SK-N-SH (cell line): Measurements from ENCODE around the gene FAM120B. TPM values are rescaled to one million over a fixed set of nuclear protein-coding genes. Genes with fewer than 3 reads are reported as not detected.

Experiments
- CTCF ChIA-PET: fragments of 300-600, 350-600 bp; formaldehyde crosslinking; extraction: SDS; loops from one replicate; lab custom pipeline; 2021; lab: Yijun Ruan, JAX
- POLR2A ChIA-PET: fragments of 350-600 bp; sonication (Branson Sonifier 250); formaldehyde crosslinking; extraction: SDS; loops from one replicate; lab custom pipeline; 2020; ENCODE audit warnings: antibody characterized with exemption, inconsistent platforms; lab: Yijun Ruan, JAX
- DNase-seq: peaks from one replicate; pipeline ENCODE4 v3.0.0; 2012
- H2AFZ ChIP-seq: fragments of 200-600 bp; sonication (generic); 2 replicates; pipeline ENCODE4 v1.8.1; 2016; ENCODE audit warnings: antibody characterized with exemption, mild to moderate bottlenecking, low read depth
- H3F3A ChIP-seq: fragments of 200-600 bp; sonication (generic); replicated peaks from 2 replicates; pipeline ENCODE3; 2016; ENCODE audit warnings: antibody characterized with exemption, mild to moderate bottlenecking; ENCODE audit not compliant: insufficient read depth
- H3K27ac ChIP-seq, 2 experiments: fragments of 200-500 bp in 1 of 2; fragments of 200-600 bp in 1 of 2; sonication (Bioruptor generic) in 1 of 2; sonication (generic), shearing (Covaris generic) in 1 of 2; 2 replicates each; pipeline versions ENCODE4 v1.5.1 to v1.6.1; 2014 to 2016; ENCODE audit warnings: low read depth in 2 of 2, inconsistent platforms in 1 of 2, low read length in 1 of 2, mild to moderate bottlenecking in 1 of 2, mixed read lengths in 1 of 2
- H3K27me3 ChIP-seq: fragments of 200-600 bp; sonication (generic), shearing (Covaris generic); 2 replicates; pipeline ENCODE4 v1.6.1; 2016; ENCODE audit warnings: mixed run types; ENCODE audit not compliant: insufficient read depth
- H3K36me3 ChIP-seq, 2 experiments: fragments of 200-500 bp in 1 of 2; fragments of 200-600 bp in 1 of 2; sonication (Bioruptor generic) in 1 of 2; sonication (generic) in 1 of 2; replicated peaks in 1 of 2; 2 replicates each; pipeline versions ENCODE3 to v1.5.1; 2014 to 2016; ENCODE audit warnings: low read length in 1 of 2, mild to moderate bottlenecking in 1 of 2; ENCODE audit not compliant: insufficient read depth in 2 of 2, control insufficient read depth in 1 of 2
- H3K4me1 ChIP-seq, 2 experiments: fragments of 200-500 bp in 1 of 2; fragments of 200-600 bp in 1 of 2; sonication (Bioruptor generic) in 1 of 2; sonication (generic), shearing (Covaris generic) in 1 of 2; 2 replicates each; pipeline versions ENCODE4 v1.5.1 to v1.6.1; 2014 to 2016; ENCODE audit warnings: low read depth in 1 of 2, low read length in 1 of 2, mixed run types in 1 of 2; ENCODE audit not compliant: insufficient read depth in 2 of 2, control insufficient read depth in 1 of 2
- H3K4me2 ChIP-seq: fragments of 200-600 bp; sonication (generic), shearing (Covaris generic); 2 replicates; pipeline ENCODE4 v1.6.1; 2017; ENCODE audit warnings: mixed run types
- H3K4me3 ChIP-seq, 2 experiments: fragments of 200-500 bp in 1 of 2; fragments of 200-600 bp in 1 of 2; sonication (Bioruptor generic) in 1 of 2; sonication (generic), shearing (Covaris generic) in 1 of 2; 2 replicates each; pipeline versions ENCODE4 v1.5.1 to v1.8.1; 2014 to 2016; ENCODE audit warnings: low read depth in 2 of 2, inconsistent platforms in 1 of 2, low read length in 1 of 2, mild to moderate bottlenecking in 1 of 2, mixed read lengths in 1 of 2, moderate library complexity in 1 of 2
- H3K79me2 ChIP-seq: fragments of 200-600 bp; sonication (generic); 2 replicates; pipeline ENCODE4 v1.8.1; 2017; ENCODE audit warnings: mild to moderate bottlenecking; ENCODE audit not compliant: insufficient read depth
- H3K9ac ChIP-seq: fragments of 200-600 bp; sonication (generic); 2 replicates; pipeline ENCODE4 v1.6.1; 2017; ENCODE audit warnings: mixed run types
- H3K9me2 ChIP-seq: fragments of 200-600 bp; sonication (generic); 2 replicates; pipeline ENCODE4 v1.6.1; 2017; ENCODE audit warnings: mixed run types
- H3K9me3 ChIP-seq: fragments of 200-600 bp; sonication (generic); 2 replicates; pipeline ENCODE4 v1.6.1; 2017; ENCODE audit warnings: mixed run types, mild to moderate bottlenecking, moderate library complexity
- H4K20me1 ChIP-seq: fragments of 200-600 bp; sonication (generic); 2 replicates; pipeline ENCODE4 v1.6.1; 2017; ENCODE audit warnings: mild to moderate bottlenecking, mixed run types; ENCODE audit not compliant: insufficient read depth
- CHD2 ChIP-seq: fragments of 150-350 bp; IDR thresholded peaks from 2 replicates; pipeline ENCODE4 v1.6.1; 2018; ENCODE audit warnings: low read length; ENCODE audit not compliant: partially characterized antibody
- ELF1 ChIP-seq: IDR thresholded peaks from 2 replicates; pipeline ENCODE4 v1.4.0; 2012
- EZH2phosphoT487 ChIP-seq: fragments of 200-600 bp; sonication (generic); IDR thresholded peaks from 2 replicates; pipeline ENCODE4 v1.6.1; 2017; ENCODE audit warnings: low read depth, mixed run types, mild to moderate bottlenecking, antibody characterized with exemption, moderate library complexity, borderline replicate concordance
- FOSL2 ChIP-seq: IDR thresholded peaks from 2 replicates; pipeline ENCODE4 v1.4.0; 2012; ENCODE audit warnings: low read depth, mild to moderate bottlenecking, moderate library complexity, borderline replicate concordance
- FOXJ3 ChIP-seq: sonication (generic); formaldehyde crosslinking; IDR thresholded peaks from 2 replicates; pipeline ENCODE4 v1.5.1; 2020; ENCODE audit warnings: mild to moderate bottlenecking, missing genetic modification reagents
- GATA2 ChIP-seq: sonication (generic); formaldehyde crosslinking; IDR thresholded peaks from 2 replicates; pipeline ENCODE4 v1.5.0; 2020; ENCODE audit warnings: mild to moderate bottlenecking, missing genetic modification reagents
- MAX ChIP-seq: IDR thresholded peaks from 2 replicates; pipeline ENCODE4 v1.4.0; 2012; ENCODE audit warnings: low read depth
- POLR2AphosphoS5 ChIP-seq: IDR thresholded peaks from 2 replicates; pipeline ENCODE4 v1.6.1; 2012; ENCODE audit warnings: low read depth, low read length
- RAD21 ChIP-seq: IDR thresholded peaks from 2 replicates; pipeline ENCODE4 v1.6.1; 2012; ENCODE audit warnings: mild to moderate bottlenecking, low read length
- RCOR1 ChIP-seq: fragments of 150-350 bp; IDR thresholded peaks from 2 replicates; pipeline ENCODE4 v1.6.1; 2017; ENCODE audit warnings: antibody characterized with exemption, low read length
- RFX5 ChIP-seq: IDR thresholded peaks from 2 replicates; pipeline ENCODE4 v1.6.1; 2012; ENCODE audit warnings: mild to moderate bottlenecking, improper control_type of control experiment, low read length
- RXRA ChIP-seq: IDR thresholded peaks from 2 replicates; pipeline ENCODE4 v1.4.0; 2012; ENCODE audit warnings: low read depth, mild to moderate bottlenecking, borderline replicate concordance
- SIN3A ChIP-seq: IDR thresholded peaks from 2 replicates; pipeline ENCODE4 v1.6.1; 2012; ENCODE audit warnings: low read depth, mild to moderate bottlenecking, low read length, moderate library complexity, borderline replicate concordance
- TAF1 ChIP-seq: IDR thresholded peaks from 2 replicates; pipeline ENCODE4 v1.6.1; 2012; ENCODE audit warnings: low read depth, mild to moderate bottlenecking, low read length, moderate library complexity, borderline replicate concordance
- TEAD4 ChIP-seq: IDR thresholded peaks from 2 replicates; pipeline ENCODE4 v1.4.0; 2012; ENCODE audit warnings: mild to moderate bottlenecking, borderline replicate concordance; ENCODE audit not compliant: insufficient read depth
- USF1 ChIP-seq: IDR thresholded peaks from 2 replicates; pipeline ENCODE4 v1.4.0; 2012; ENCODE audit warnings: low read depth, borderline replicate concordance
- YY1 ChIP-seq: IDR thresholded peaks from 2 replicates; pipeline ENCODE4 v1.4.0; 2012; ENCODE audit warnings: low read depth, mild to moderate bottlenecking
- WGBS: methylation state at CpG from one replicate; pipeline ENCODE4 v1.1.6; 2017; ENCODE audit warnings: low lambda C conversion rate; 5-methylcytosine and 5-hydroxymethylcytosine counted together
- polyA plus RNA-seq, 3 experiments: library from polyadenylated mRNA; depleted of rRNA; stranded (reverse); fragments of >200 nt; gene quantifications; 2 replicates each; pipeline ENCODE4 v1.2.3, GENCODE V29; 2012
- TF ChIP-seq, protein P1 (sequence below): IDR thresholded peaks from 2 replicates; pipeline ENCODE4; 2012
- TF ChIP-seq, protein P2 (sequence below): fragments of 150-350 bp; IDR thresholded peaks from 2 replicates; pipeline ENCODE4 v1.6.1; 2017; ENCODE audit warnings: antibody characterized with exemption, low read length, low read depth, borderline replicate concordance

The FAM120B gene
- polyA plus RNA-seq, 1 of the 3 experiments (the other 2 are of a cell fraction) = 7.7 TPM

- H3K4me1 ChIP-seq = peaks cover 0 to 19% of the 10 kb centered on the region in 2 experiments; a peak in 1 of 4 replicates
- ChIA-PET CTCF (interaction anchor here (0.6 to 1.3 kb wide), 2 partner anchors 220 kb away, joined by 3 read pairs; no protein-coding TSS in a partner anchor), POLR2A (no interaction called here)
- no peaks in the 10 kb centered on the region for H3K79me2 ChIP-seq
- TF ChIP-seq GATA2 (CRISPR knock-in tag) = no peak
- no peak for TF ChIP-seq YY1
- no peak for TF ChIP-seq MAX
- TF ChIP-seq SIN3A = no peak
- no peak for TF ChIP-seq RAD21
- TF ChIP-seq ELF1 = no peak
- no peak for TF ChIP-seq CHD2
- TF ChIP-seq, protein P1, sequence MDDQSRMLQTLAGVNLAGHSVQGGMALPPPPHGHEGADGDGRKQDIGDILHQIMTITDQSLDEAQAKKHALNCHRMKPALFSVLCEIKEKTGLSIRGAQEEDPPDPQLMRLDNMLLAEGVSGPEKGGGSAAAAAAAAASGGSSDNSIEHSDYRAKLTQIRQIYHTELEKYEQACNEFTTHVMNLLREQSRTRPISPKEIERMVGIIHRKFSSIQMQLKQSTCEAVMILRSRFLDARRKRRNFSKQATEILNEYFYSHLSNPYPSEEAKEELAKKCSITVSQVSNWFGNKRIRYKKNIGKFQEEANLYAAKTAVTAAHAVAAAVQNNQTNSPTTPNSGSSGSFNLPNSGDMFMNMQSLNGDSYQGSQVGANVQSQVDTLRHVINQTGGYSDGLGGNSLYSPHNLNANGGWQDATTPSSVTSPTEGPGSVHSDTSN = no peak
- TF ChIP-seq TEAD4 = no peak
- peak; percentile 60 for DNase-seq
- H3K27ac ChIP-seq = no peak overlapping the region
- H3K9ac ChIP-seq = no peak overlapping the region
- H3K4me3 ChIP-seq = no peak overlapping the region
- no peaks in the 10 kb centered on the region for H3K9me2 ChIP-seq
- H3K36me3 ChIP-seq = no peaks in the 10 kb centered on the region
- peaks cover 18% of the 10 kb centered on the region for H3F3A ChIP-seq
- no peak overlapping the region for H2AFZ ChIP-seq
- no peaks in the 10 kb centered on the region for H3K9me3 ChIP-seq
- no peaks in the 10 kb centered on the region for H4K20me1 ChIP-seq
- no CpG with 5 or more reads among the region's 47 CpGs for WGBS
- H3K4me2 ChIP-seq = peak overlapping the region; percentile 88; the same call in 1 of the 2 replicates
- peaks cover 66% of the 10 kb centered on the region for H3K27me3 ChIP-seq
Measured at GRCh38 chr6:170296423-170296745, 10.2 kb upstream of the FAM120B start.

DNA sequence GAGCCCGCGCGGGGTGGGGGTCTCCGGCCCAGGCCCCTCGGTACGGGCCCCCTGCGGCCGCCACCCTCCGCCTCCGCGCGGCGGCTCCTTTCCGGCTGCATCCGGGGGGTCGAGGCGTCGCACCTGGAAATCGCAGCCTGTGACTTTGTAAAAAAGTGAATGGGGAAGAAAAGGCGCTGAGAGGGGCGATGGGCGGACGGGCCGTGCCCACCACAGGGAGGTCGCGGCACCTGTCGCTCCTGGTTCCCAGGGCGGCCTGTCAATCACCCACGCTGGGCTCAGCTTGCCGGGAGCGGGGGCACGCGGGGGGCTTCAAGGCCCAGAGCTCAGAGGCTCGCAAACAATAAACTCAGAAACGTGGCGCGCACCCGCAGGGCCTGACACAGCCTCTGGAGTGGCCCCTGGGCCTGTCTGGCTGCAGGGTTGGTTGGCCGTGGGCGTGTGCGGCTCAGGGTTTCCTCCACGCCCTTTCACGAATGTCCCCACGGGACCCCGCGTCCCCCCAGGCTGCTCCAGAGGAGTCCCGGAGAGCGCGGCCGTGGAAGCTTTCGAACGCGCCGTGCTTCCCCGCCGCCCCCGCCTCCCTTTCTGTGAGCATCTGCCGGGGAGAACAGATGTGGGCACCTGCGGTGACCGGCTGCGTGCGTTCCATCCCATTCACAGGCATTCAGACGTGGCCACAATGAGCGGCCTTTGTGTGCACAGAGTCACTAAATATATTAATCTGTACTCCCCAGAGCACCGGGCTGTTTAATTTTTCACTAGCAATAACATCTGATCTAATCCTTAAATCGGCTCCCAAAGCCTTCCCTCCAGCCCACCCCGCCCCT, 9.6 kb upstream of the FAM120B start:
- Histone ChIP-seq H3K36me3 (no peaks in the 10 kb centered on the region), H3F3A (peaks cover 18% of the 10 kb centered on the region), H2AFZ (no peak overlapping the region), H3K4me3 (no peak overlapping the region), H3K9me3 (no peaks in the 10 kb centered on the region), H4K20me1 (no peaks in the 10 kb centered on the region), H3K9ac (no peak overlapping the region), H3K27ac (no peak overlapping the region), H3K79me2 (no peaks in the 10 kb centered on the region)
- WGBS = 49% methylated on average over 24 of the region's 67 CpGs
- CTCF ChIA-PET = interaction anchor here (1.1 to 1.4 kb wide), 3 partner anchors 220 to 233 kb away, joined by 3 read pairs; no protein-coding TSS in a partner anchor
- TF ChIP-seq CHD2 (no peak), FOSL2 (no peak), RCOR1 (no peak), RXRA (no peak), FOXJ3 (CRISPR knock-in tag) (no peak), TAF1 (no peak), USF1 (no peak), ELF1 (no peak), YY1 (no peak), SIN3A (no peak), POLR2AphosphoS5 (no peak), RFX5 (no peak), EZH2phosphoT487 (no peak)
- TF ChIP-seq, protein P2, sequence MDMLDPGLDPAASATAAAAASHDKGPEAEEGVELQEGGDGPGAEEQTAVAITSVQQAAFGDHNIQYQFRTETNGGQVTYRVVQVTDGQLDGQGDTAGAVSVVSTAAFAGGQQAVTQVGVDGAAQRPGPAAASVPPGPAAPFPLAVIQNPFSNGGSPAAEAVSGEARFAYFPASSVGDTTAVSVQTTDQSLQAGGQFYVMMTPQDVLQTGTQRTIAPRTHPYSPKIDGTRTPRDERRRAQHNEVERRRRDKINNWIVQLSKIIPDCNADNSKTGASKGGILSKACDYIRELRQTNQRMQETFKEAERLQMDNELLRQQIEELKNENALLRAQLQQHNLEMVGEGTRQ = no peak
- TF ChIP-seq, all 33 proteins: peak for 0
- Histone ChIP-seq H3K27me3 (peaks cover 60% of the 10 kb centered on the region), H3K4me1 (peaks cover 0 to 14% of the 10 kb centered on the region in 2 experiments; a peak in 1 of 4 replicates), H3K4me2 (no peak overlapping the region), H3K9me2 (no peaks in the 10 kb centered on the region)
- peak; percentile 25 for DNase-seq
- POLR2A ChIA-PET = no interaction called here
